ENCODE data around the gene PC. TPM values are rescaled to one million over a fixed set of nuclear protein-coding genes. Genes with fewer than 3 reads are reported as not detected.

Gene PC
- total and polyA plus RNA-seq, 9 of the 15 experiments (the other 6 are each of a cell fraction or from before 2014, with no cell fraction given), result 0.94 to 38.0 (median 8.7) TPM

- in situ Hi-C loops (cut with MboI), result no loop called here
- H3K9ac ChIP-seq (ENCODE audit: insufficient read depth in 1 of 2, low read depth in 2 of 2, low read length in 2 of 2), result peak overlapping the region in 1 of 2 experiments; percentile 41; a peak in 1 of 4 replicates
- ATAC-seq, result no peak
- H3K9me3 ChIP-seq (replicated peaks; ENCODE audit: control insufficient read depth, insufficient read depth, low read depth, low read length), result no peaks in the 10 kb centered on the region
- H3K27me3 ChIP-seq (ENCODE audit: control insufficient read depth in 2 of 2, insufficient read depth in 2 of 2, low read length in 2 of 2), result no peaks in the 10 kb centered on the region
- no peak overlapping the region for H3K4me2 ChIP-seq (ENCODE audit: insufficient read depth, low read length)
- no peaks in the 10 kb centered on the region for H3K79me2 ChIP-seq (ENCODE audit: control insufficient read depth, insufficient read depth, low read length)
- peaks cover 28 to 49% of the 10 kb centered on the region in 2 experiments; a peak in 4 of 5 replicates for H3K4me1 ChIP-seq (replicated peaks in 1 of 2; ENCODE audit: control insufficient read depth in 2 of 2, insufficient read depth in 2 of 2, low read length in 2 of 2)
- no peaks in the 10 kb centered on the region for H3K9me1 ChIP-seq (ENCODE audit: control insufficient read depth, insufficient read depth, low read length)
- no peak for TF ChIP-seq ZBTB17 (CRISPR knock-in tag; IDR thresholded peaks at IDR 0.05)
- peak; percentile 42; the same call in 1 of the 2 replicates for TF ChIP-seq ZNF384 (IDR thresholded peaks at IDR 0.05; ENCODE audit: low read depth, low read length)
- TF ChIP-seq CEBPG (CRISPR knock-in tag; IDR thresholded peaks at IDR 0.05), result no peak
- no peak for TF ChIP-seq CEBPG (tag; conservative IDR thresholded peaks at IDR 0.05 in 1 of 2, IDR thresholded peaks at IDR 0.05 in 1 of 2)
- TF ChIP-seq BHLHE40 (IDR thresholded peaks at IDR 0.05; ENCODE audit: low read length), result no peak
- 0 out of 3 replicates have a peak, but pooled peaks cover 4% of the 10 kb centered on the region for H3K36me3 ChIP-seq (ENCODE audit: control insufficient read depth, insufficient read depth, low read length)
- H4K20me1 ChIP-seq (replicated peaks; ENCODE audit: control insufficient read depth, insufficient read depth, low read length), result no peaks in the 10 kb centered on the region
- POLR2A ChIA-PET, result no interaction called here
- intact Hi-C loops (cut with micrococcal nuclease), result no loop called here
- 95% methylated on average over 4 of the region's 4 CpGs for WGBS (ENCODE audit: insufficient coverage, low coverage, missing lambda C conversion rate)
- DNase-seq (ENCODE audit: extremely low read depth in 1 of 4, low spot score in 3 of 4), result no peak
- CTCF ChIA-PET (ENCODE audit: low intra/inter-chr PET ratio), result interaction anchor here (0.6 to 0.9 kb wide), 2 partner anchors 145 to 192 kb away, joined by 3 to 6 read pairs; no protein-coding TSS in a partner anchor
- no peak overlapping the region for H3K4me3 ChIP-seq
- H2AFZ ChIP-seq (ENCODE audit: low read depth, low read length), result peak overlapping the region; percentile 71; the same call in 1 of the 2 replicates
- FAIRE-seq, result no peak
- no peak overlapping the region for H3K27ac ChIP-seq (ENCODE audit: extremely low read depth, low read depth, low read length)
- no TSS peak for BruUV-seq (replicated peaks)
Observed at GRCh38 chr11:66885469-66885868, 72.7 kb downstream of the PC start.

GRCh38 chr11:66884443-66884842, 73.7 kb downstream of the PC start:
- Histone ChIP-seq H3K9ac (ENCODE audit: insufficient read depth in 1 of 2, low read depth in 2 of 2, low read length in 2 of 2) (no peak overlapping the region), H4K20me1 (replicated peaks; ENCODE audit: control insufficient read depth, insufficient read depth, low read length) (no peaks in the 10 kb centered on the region), H3K27ac (ENCODE audit: extremely low read depth, low read depth, low read length) (no peak overlapping the region), H3K4me2 (ENCODE audit: insufficient read depth, low read length) (no peak overlapping the region), H3K4me3 (no peak overlapping the region), H3K79me2 (ENCODE audit: control insufficient read depth, insufficient read depth, low read length) (no peaks in the 10 kb centered on the region), H3K36me3 (ENCODE audit: control insufficient read depth, insufficient read depth, low read length) (0 out of 3 replicates have a peak, but pooled peaks cover 4% of the 10 kb centered on the region), H3K9me3 (replicated peaks; ENCODE audit: control insufficient read depth, insufficient read depth, low read depth, low read length) (no peaks in the 10 kb centered on the region), H3K4me1 (replicated peaks in 1 of 2; ENCODE audit: control insufficient read depth in 2 of 2, insufficient read depth in 2 of 2, low read length in 2 of 2) (peaks cover 24 to 60% of the 10 kb centered on the region in 2 experiments; a peak in 4 of 5 replicates), H3K27me3 (ENCODE audit: control insufficient read depth in 2 of 2, insufficient read depth in 2 of 2, low read length in 2 of 2) (no peaks in the 10 kb centered on the region), H2AFZ (ENCODE audit: low read depth, low read length) (no peak overlapping the region), H3K9me1 (ENCODE audit: control insufficient read depth, insufficient read depth, low read length) (no peaks in the 10 kb centered on the region)
- POLR2A ChIA-PET, result interaction anchor here (0.6 kb wide), 1 partner anchor 477 kb away, joined by 3 read pairs; no protein-coding TSS in a partner anchor
- in situ Hi-C loops (cut with MboI) (no loop called here), intact Hi-C loops (cut with micrococcal nuclease) (no loop called here)
- CTCF ChIA-PET (ENCODE audit: low intra/inter-chr PET ratio), result no interaction called here
- 86% methylated on average over 4 of the region's 4 CpGs for WGBS (ENCODE audit: insufficient coverage, low coverage, missing lambda C conversion rate)
- no peak for FAIRE-seq
- no TSS peak for BruUV-seq (replicated peaks)
- no peak for DNase-seq (ENCODE audit: extremely low read depth in 1 of 4, low spot score in 3 of 4)
- ATAC-seq, result no peak
- TF ChIP-seq ATF2 (CRISPR knock-in tag; IDR thresholded peaks at IDR 0.05) (no peak), RFX1 (IDR thresholded peaks at IDR 0.05) (no peak), E2F4 (CRISPR knock-in tag; IDR thresholded peaks at IDR 0.05; ENCODE audit: low read depth) (no peak), XRCC4 (IDR thresholded peaks at IDR 0.05; ENCODE audit: extremely low read depth, insufficient read depth, insufficient read length) (no peak), PHB2 (IDR thresholded peaks at IDR 0.05; ENCODE audit: low read depth) (no peak), GATAD2B (IDR thresholded peaks at IDR 0.05; ENCODE audit: borderline replicate concordance) (no peak), ELK1 (CRISPR knock-in tag; IDR thresholded peaks at IDR 0.05) (no peak), TEAD2 (tag; IDR thresholded peaks at IDR 0.05) (no peak)
